GM18909 (cell line): Measurements from ENCODE around the gene CDC14A.

ENCODE experiments used
- ATAC-seq: cut with Tn5 transposase; IDR thresholded peaks from one replicate; pipeline ENCODE4 v1.9.1; 2021; ENCODE audit warnings: mild to moderate bottlenecking; ENCODE audit not compliant: unreplicated experiment, poor library complexity

CDC14A gene

GRCh38 chr1:100441146-100441545, 88.8 kb downstream of the CDC14A start:
- no peak for ATAC-seq

GRCh38 chr1:100441651-100442050, 89.3 kb downstream of the CDC14A start:
- ATAC-seq = no peak

- ATAC-seq = peak; percentile 78
Measured at GRCh38 chr1:100443811-100444571, 91.7 kb downstream of the CDC14A start.

- ATAC-seq = no peak
Measured at GRCh38 chr1:100445565-100445964, 93.3 kb downstream of the CDC14A start.

- no peak for ATAC-seq
Measured at GRCh38 chr1:100448366-100448765, 96.1 kb downstream of the CDC14A start.

GRCh38 chr1:100449477-100449876, 97.2 kb downstream of the CDC14A start:
- peak; percentile 82 for ATAC-seq

GRCh38 chr1:100452641-100453040, 100.3 kb downstream of the CDC14A start:
- ATAC-seq = peak; percentile 80

GRCh38 chr1:100455478-100456072, 103.3 kb downstream of the CDC14A start:
- no peak for ATAC-seq

- no peak for ATAC-seq
Measured at GRCh38 chr1:100456880-100457279, 104.6 kb downstream of the CDC14A start.

GRCh38 chr1:100457683-100458082, 105.4 kb downstream of the CDC14A start:
- no peak for ATAC-seq

- no peak for ATAC-seq
Measured at GRCh38 chr1:100458661-100459357, 106.5 kb downstream of the CDC14A start.

- ATAC-seq = peak; percentile 91
Measured at GRCh38 chr1:100459358-100460114, 107.2 kb downstream of the CDC14A start.

- no peak for ATAC-seq
Measured at GRCh38 chr1:100461222-100461621, 108.9 kb downstream of the CDC14A start.

- ATAC-seq = no peak
Measured at GRCh38 chr1:100462326-100463025, 110.2 kb downstream of the CDC14A start.

- peak; percentile 92 for ATAC-seq
Measured at GRCh38 chr1:100463791-100464424, 111.6 kb downstream of the CDC14A start.

- no peak for ATAC-seq
Measured at GRCh38 chr1:100469578-100469977, 117.3 kb downstream of the CDC14A start.

GRCh38 chr1:100474834-100475233, 122.5 kb downstream of the CDC14A start:
- ATAC-seq = no peak

GRCh38 chr1:100476735-100477290, 124.5 kb downstream of the CDC14A start:
- no peak for ATAC-seq

GRCh38 chr1:100478816-100479215, 126.5 kb downstream of the CDC14A start:
- no peak for ATAC-seq
